GM19240 (cell line): Measurements from ENCODE around the gene CLSTN3.
A peak's percentile ranks its signal among the peaks of the same experiment; 100 is the strongest.
"Not testable (repeated sequence)": the region's sequence is repeated elsewhere in the genome, so short reads cannot be mapped to it uniquely, and the experiment has no call there.

Source experiments
- DNase-seq: peaks from one replicate; pipeline ENCODE4 v3.0.0; 2011; ENCODE audit warnings: low spot score; ENCODE audit not compliant: insufficient read length

The CLSTN3 gene

DNA sequence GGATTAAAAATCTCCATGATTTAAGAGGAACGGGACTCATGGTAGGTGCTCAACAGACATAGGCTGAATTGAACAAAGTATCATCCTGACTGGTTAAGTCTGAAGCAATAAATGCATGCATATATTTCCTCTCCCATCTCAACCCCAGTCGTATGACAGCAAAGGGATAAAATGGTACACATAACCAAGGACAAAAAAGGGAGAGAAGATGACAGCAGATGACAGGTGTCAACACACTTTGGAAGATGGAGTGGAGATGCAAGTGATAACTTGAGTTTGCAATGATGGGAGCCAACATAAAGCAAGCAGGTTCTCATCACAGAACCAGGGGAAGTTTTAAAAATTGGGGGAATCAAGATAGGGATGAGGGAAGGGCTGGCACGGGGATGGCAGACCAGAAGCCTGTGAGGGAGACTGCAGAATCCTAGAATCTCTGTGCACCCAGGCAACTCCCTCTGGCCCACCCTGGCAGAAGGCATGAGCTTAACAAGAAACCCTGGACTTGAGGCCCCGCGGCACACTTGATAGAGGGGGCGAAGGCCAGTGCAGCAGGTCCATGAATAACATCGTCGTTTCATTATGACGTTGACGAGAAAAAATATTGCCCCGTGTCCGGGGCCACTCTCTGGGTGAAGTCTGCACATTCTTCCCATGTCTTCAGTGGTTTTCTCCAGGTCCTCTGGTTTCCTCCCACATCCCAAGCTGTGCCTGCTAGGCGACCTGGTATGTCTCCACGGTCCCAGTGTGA lies 26.2 kb upstream of the CLSTN3 start:
- no peak for DNase-seq

GRCh38 chr12:7106082-7106481 lies 24.1 kb upstream of the CLSTN3 start:
- DNase-seq = no peak

- DNase-seq = not testable (repeated sequence)
Measured at GRCh38 chr12:7107181-7107580, 23.0 kb upstream of the CLSTN3 start.

DNA sequence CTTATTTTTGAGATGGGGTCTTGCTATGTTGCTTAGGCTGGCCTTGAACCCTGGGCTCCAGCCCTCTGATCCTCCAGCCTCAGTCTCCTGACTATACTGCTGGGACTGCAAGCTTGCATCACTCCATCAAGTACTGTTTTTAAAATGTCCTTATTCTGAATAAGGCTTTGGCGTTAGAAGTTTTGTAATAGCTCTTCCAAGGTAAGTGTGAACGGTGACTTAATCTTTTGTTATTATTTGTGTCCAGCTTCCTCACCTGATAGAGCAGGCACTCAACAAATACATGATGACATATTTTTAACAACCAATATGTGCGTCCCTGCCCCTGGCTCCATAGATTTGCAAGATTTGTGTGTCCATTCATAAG lies 22.6 kb upstream of the CLSTN3 start:
- no peak for DNase-seq

DNA sequence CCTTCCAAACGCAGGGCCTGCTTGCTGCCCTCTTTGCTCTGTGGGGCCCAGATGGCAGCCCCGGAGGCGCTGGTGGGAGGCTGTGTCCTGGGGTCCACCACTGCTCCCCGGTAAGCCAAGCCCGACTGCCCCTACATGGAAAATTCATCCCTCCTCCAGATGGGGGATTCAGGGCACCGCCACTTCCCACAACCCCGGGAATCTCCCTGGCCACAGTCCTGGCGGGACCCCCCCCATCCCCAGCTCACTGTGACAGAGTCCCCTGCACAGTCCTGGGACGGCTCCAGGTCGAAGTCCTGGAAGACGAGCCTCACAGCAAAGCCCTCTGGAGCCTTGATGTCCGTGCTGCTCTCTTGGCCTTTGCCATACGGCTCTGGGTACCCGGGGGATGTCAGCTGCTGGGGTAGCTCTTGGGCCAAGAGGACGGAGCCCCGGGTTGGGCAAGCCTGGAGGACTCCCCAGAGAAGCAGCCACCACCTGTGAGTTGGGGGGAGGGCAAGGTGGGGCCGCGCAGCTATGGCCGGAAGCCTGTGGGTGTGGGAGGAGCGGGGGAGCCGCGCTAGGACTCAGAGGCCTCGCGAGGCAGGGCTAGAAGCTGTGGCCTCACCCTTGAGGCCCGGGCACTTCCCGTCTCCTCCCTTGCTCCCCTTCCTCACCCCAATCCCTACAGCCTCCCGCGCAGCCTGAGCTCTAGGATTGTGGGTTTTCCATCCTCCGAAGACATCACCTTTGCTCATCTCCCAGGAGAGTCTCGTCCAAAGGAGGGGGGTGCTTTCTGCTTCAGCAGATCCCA lies 22.0 kb upstream of the CLSTN3 start:
- DNase-seq = peak; percentile 86

GRCh38 chr12:7108796-7109571 lies 21.2 kb upstream of the CLSTN3 start, which contains the start of gene C1RL:
Gene C1RL, minus strand, starts transcription at chr12:7109214. Its CDS starts 34 bp downstream, at chr12:7109180.
- DNase-seq = peak; percentile 34

DNA sequence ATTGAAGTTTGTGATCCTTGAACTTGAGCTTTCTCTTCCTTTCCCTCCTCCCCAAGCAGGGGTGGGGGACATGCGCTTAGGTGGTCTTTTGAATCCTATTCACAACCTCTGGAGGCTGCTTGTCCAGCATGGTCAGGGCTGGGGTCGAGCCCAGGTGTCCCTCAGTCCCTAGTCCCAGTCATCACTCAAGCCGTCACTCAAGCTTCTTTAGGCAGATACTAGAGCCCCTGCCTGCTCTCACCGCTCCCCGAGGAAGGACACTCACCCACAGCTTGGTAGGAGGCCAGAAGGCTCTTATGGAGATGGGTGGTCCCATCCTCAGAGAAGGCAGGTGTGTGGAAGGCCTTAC lies 20.6 kb upstream of the CLSTN3 start:
- DNase-seq = no peak

- DNase-seq = no peak
Measured at GRCh38 chr12:7110661-7111060, 19.5 kb upstream of the CLSTN3 start.

GRCh38 chr12:7112041-7112440 lies 18.1 kb upstream of the CLSTN3 start:
- DNase-seq = no peak

DNA sequence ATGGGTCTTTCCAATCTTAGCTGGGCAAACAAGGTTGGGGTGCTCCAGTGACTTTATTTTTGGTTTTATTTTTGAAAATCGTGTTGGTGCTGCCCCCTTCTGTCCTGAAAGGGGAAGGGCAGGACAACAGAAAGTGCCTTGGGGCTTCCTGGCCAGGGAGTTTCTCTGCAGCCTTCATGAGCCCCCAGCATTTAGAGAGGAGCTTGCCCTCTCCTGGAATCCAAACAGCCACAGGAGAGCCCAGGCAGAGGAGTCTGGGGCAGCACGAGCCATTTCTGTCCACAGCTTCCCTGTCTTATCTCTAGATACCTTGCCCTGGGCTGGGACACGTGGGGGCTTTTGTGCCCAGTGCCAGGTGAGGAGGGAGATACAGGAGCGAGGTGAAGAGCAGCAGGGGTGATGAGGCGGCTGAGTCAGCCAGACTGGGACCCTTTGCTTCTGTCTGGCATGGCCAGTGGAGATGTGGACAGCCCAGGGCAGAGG lies 16.7 kb upstream of the CLSTN3 start:
- DNase-seq = peak; percentile 57

- no peak for DNase-seq
Measured at GRCh38 chr12:7114008-7114407, 16.2 kb upstream of the CLSTN3 start.

DNA sequence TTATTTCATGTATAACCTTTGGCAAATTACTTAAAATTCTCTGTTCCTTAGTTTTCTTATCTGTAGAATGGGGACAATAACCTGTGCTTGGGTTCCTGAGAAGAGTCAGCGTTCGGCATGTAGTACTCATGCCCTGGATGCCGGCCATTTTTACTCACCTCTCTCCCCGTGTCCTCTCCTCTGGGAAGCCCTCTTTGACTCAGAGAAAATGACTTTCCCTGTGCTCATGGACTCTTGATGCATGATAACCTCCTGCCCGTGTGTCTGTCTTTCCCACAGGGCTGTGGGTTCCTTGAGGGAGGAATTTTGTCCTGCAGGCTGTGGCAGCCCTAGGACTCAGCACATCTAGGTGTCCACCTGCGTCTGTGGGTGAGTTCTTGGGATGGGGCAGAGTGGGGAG lies 15.3 kb upstream of the CLSTN3 start:
- DNase-seq = no peak

DNA sequence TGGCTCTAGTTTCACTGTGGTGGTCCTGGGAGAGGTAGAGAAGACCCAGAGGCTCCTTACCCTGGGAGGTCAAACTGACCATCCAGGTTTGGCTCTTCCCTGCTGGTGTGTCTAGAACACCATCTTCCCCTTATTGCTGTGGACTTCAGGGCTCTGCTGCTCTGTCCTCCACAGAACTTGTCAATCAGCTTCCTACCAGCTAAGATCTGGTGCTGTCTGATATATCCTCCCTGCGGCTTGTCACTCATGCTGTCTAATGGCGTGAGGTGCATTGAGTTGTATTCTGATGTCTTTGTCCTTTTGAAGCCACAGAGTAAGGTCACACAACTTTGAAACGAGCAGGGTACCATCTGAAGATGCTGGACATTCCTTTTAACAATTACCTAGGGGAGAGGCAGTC lies 14.0 kb upstream of the CLSTN3 start:
- DNase-seq = no peak

DNA sequence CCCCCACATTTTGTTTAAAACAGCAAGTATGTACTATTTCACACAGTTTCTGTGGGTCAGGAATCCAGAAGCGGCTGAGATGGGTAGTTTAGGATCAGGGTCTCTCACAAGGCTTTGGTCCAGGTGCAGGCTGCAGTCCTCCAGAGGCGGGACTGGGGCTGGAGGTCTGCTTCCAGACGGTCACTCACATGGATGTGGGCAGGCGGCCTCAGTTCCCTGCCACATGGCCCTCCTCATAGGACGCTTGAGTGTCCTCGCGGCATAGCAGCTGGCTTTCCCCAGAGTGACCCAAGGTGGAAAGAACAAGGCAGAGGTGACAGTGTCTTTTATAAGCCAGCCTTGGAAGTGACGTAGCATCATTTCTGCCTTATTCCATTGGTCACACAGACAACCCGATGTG lies 13.3 kb upstream of the CLSTN3 start:
- DNase-seq = no peak

GRCh38 chr12:7117670-7118069 lies 12.5 kb upstream of the CLSTN3 start:
- no peak for DNase-seq

DNA sequence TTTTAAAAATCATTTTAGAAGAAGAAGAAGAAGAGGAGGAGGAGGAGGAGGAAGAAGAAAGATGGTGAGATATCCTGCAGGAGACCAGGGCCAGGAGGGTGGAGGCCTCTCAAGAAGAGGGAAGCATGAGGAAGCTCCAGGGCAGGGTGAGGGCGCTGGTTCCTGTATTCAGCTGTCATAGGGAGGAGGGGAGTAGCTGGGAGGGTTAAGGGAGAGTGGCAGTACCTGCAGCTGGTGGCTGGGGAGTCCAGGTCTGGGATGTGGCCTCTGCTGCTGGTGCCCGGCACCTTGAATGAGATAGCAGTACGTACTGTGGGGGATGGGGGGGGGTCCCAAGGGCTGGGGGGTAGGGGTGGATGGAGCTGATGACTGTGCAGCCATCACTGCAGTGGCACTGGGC lies 11.3 kb upstream of the CLSTN3 start:
- no peak for DNase-seq

- DNase-seq = no peak
Measured at GRCh38 chr12:7120166-7120565, 10.0 kb upstream of the CLSTN3 start.

GRCh38 chr12:7121324-7121723 lies 8.8 kb upstream of the CLSTN3 start:
- no peak for DNase-seq

- DNase-seq = no peak
Measured at GRCh38 chr12:7122811-7123769, 7.1 kb upstream of the CLSTN3 start.

DNA sequence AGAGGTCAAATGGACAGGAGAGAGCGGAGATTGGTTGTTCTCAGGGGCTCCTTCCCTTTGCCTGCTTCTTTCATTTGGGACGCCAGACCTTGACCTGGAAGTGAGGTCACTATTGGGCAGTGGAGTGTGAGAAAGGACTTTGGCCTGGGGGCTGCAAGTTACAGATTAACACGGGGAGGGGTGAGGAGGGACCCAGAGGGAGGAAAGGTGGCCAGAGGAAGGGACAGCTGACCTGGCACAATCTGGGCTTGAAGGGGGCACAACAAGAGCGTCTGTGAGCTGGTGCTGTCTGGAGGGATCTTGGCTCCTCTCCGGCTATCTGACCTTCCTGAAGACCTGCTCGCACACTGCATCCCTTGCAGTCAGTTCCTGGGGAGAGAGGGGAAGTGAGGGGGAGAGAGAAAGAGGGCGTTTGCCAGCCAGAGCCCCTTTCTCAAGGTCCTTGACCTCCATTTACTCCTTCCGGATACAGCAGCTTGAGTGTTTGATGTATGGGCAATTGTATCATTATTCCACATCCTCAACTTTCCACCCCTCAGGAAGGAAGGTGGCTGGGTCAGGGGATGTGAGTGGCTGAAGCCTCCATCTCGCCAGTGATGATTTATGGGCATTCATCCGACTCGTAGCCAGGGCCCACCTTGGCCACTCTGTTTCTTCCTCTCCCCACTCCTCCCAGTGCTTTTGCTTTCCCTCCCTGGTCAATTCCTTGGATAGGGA lies 6.2 kb upstream of the CLSTN3 start:
- DNase-seq = no peak
